Esophagus (tissue), 2 donors: ENCODE results near the gene COQ6. TPM values are rescaled to one million over a fixed set of nuclear protein-coding genes. Genes with fewer than 3 reads are reported as not detected.
"Not testable (repeated sequence)": the region's sequence is repeated elsewhere in the genome, so short reads cannot be mapped to it uniquely, and the experiment has no call there.

Source experiments
- H3K27ac ChIP-seq, 2 donors: one replicate each; pipeline ENCODE4 v1.5.1; 2013; ENCODE audit warnings: low read depth in 2 of 2, mild to moderate bottlenecking in 2 of 2, inconsistent platforms in 1 of 2, low read length in 1 of 2, moderate library complexity in 1 of 2
- H3K27me3 ChIP-seq, 2 donors: one replicate each; pipeline ENCODE4 v1.6.1; 2013; ENCODE audit warnings: low read length in 2 of 2, control low read depth in 1 of 2, mild to moderate bottlenecking in 1 of 2; ENCODE audit not compliant: insufficient read depth in 2 of 2, control insufficient read depth in 1 of 2
- H3K36me3 ChIP-seq, 2 donors: one replicate each; pipeline ENCODE4 v1.6.1; 2013; ENCODE audit warnings: low read length in 1 of 2; ENCODE audit not compliant: control insufficient read depth in 2 of 2, insufficient read depth in 2 of 2
- H3K4me1 ChIP-seq, 2 donors: one replicate each; pipeline ENCODE4 v1.6.1; 2013; ENCODE audit warnings: low read length in 1 of 2; ENCODE audit not compliant: control insufficient read depth in 2 of 2, insufficient read depth in 2 of 2
- H3K4me3 ChIP-seq, 2 donors: one replicate each; pipeline ENCODE4 v1.5.1; 2013; ENCODE audit warnings: low read length in 2 of 2, mild to moderate bottlenecking in 2 of 2, low read depth in 1 of 2, moderate library complexity in 1 of 2
- H3K9me3 ChIP-seq, 2 donors: one replicate each; pipeline ENCODE4 v1.6.1; 2013; ENCODE audit warnings: mild to moderate bottlenecking in 2 of 2, low read depth in 1 of 2, low read length in 1 of 2, moderate library complexity in 1 of 2; ENCODE audit not compliant: control insufficient read depth in 2 of 2, insufficient read depth in 1 of 2
- WGBS, 2 donors: extraction: QIAGEN DNeasy Blood & Tissue Kit; methylation state at CpG; one replicate each; pipeline ENCODE4 v1.1.7; 2013; 5-methylcytosine and 5-hydroxymethylcytosine counted together
- polyA plus RNA-seq, 2 donors: library from polyadenylated mRNA; stranded (reverse); fragments of 200-250 nt; gene quantifications; one replicate each; pipeline ENCODE4 v1.2.3, GENCODE V29; 2013
- donor health status: healthy with polysubstance abuse.
- donor health status: Bipolar disorder and iron deficiency.

The COQ6 gene
- polyA plus RNA-seq, 2 donors, result 11.2 to 16.4 TPM

GRCh38 chr14:73968885-73969284 is 18.8 kb downstream of the COQ6 start:
- H3K4me1 ChIP-seq, result no peaks in the 10 kb centered on the region
- H3K27me3 ChIP-seq, result no peaks in the 10 kb centered on the region
- no peak overlapping the region for H3K4me3 ChIP-seq
- H3K27ac ChIP-seq, result no peak overlapping the region
- H3K36me3 ChIP-seq, result peaks cover 0 to 15% of the 10 kb centered on the region in 2 donors
- WGBS, 2 donors, result 90 to 92% methylated on average over 2 of the region's 2 CpGs
- H3K9me3 ChIP-seq, result no peaks in the 10 kb centered on the region

- H3K4me3 ChIP-seq, result no peak overlapping the region
- no peaks in the 10 kb centered on the region for H3K9me3 ChIP-seq
- H3K36me3 ChIP-seq, result peaks cover 0 to 16% of the 10 kb centered on the region in 2 donors
- H3K4me1 ChIP-seq, result no peaks in the 10 kb centered on the region
- H3K27ac ChIP-seq, result no peak overlapping the region
- WGBS, 2 donors, result 76 to 78% methylated on average over 2 of the region's 2 CpGs
- no peaks in the 10 kb centered on the region for H3K27me3 ChIP-seq
These were observed 23.4 kb downstream of the COQ6 start for GRCh38 chr14:73973497-73973896.

- Histone ChIP-seq H3K27me3 (no peaks in the 10 kb centered on the region), H3K4me3 (no peak overlapping the region), H3K27ac (peak overlapping the region in 1 of 2 donors; percentile 26), H3K4me1 (no peaks in the 10 kb centered on the region), H3K36me3 (peaks cover 0 to 12% of the 10 kb centered on the region in 2 donors), H3K9me3 (no peaks in the 10 kb centered on the region)
- WGBS, 2 donors, result 71 to 79% methylated on average over 6 of the region's 6 CpGs
These were observed 26.0 kb downstream of the COQ6 start for GRCh38 chr14:73976125-73976524.

GRCh38 chr14:73977896-73978295 is 27.8 kb downstream of the COQ6 start:
- Histone ChIP-seq H3K4me3 (no peak overlapping the region), H3K27ac (no peak overlapping the region), H3K4me1 (no peaks in the 10 kb centered on the region), H3K36me3 (peaks cover 0 to 8% of the 10 kb centered on the region in 2 donors), H3K27me3 (no peaks in the 10 kb centered on the region), H3K9me3 (no peaks in the 10 kb centered on the region)
- WGBS, 2 donors, result 52 to 56% methylated on average over 4 of the region's 4 CpGs

- Histone ChIP-seq H3K4me1 (no peaks in the 10 kb centered on the region), H3K4me3 (no peak overlapping the region), H3K9me3 (no peaks in the 10 kb centered on the region), H3K27me3 (no peaks in the 10 kb centered on the region), H3K36me3 (peaks cover 0 to 2% of the 10 kb centered on the region in 2 donors), H3K27ac (peak overlapping the region in 1 of 2 donors; percentile 6)
- WGBS, 2 donors, result 72 to 80% methylated on average over 3 of the region's 3 CpGs
These were observed 38.0 kb downstream of the COQ6 start for GRCh38 chr14:73988065-73988464.

GRCh38 chr14:73988656-73989055 is 38.6 kb downstream of the COQ6 start:
- H3K9me3 ChIP-seq, H3K36me3 ChIP-seq, H3K4me3 ChIP-seq, H3K27me3 ChIP-seq, H3K27ac ChIP-seq, H3K4me1 ChIP-seq: not testable (repeated sequence)
- 79 to 88% methylated on average over 5 to 6 of the region's 7 CpGs for WGBS, 2 donors

- no peak overlapping the region for H3K4me3 ChIP-seq
- WGBS, 2 donors, result 47 to 73% methylated on average over 4 of the region's 4 CpGs
- no peaks in the 10 kb centered on the region for H3K9me3 ChIP-seq
- H3K36me3 ChIP-seq, result peaks cover 0 to 2% of the 10 kb centered on the region in 2 donors
- H3K27ac ChIP-seq, result no peak overlapping the region
- H3K27me3 ChIP-seq, result no peaks in the 10 kb centered on the region
- H3K4me1 ChIP-seq, result no peaks in the 10 kb centered on the region
These were observed 41.0 kb downstream of the COQ6 start for GRCh38 chr14:73991092-73991491.

GRCh38 chr14:73994926-73995325 is 44.8 kb downstream of the COQ6 start:
- not testable (repeated sequence) for H3K36me3 ChIP-seq, H3K9me3 ChIP-seq, H3K27ac ChIP-seq, H3K4me3 ChIP-seq, H3K4me1 ChIP-seq, H3K27me3 ChIP-seq
- WGBS, 2 donors, result 95% methylated on average over 7 of the region's 7 CpGs

- H3K27me3 ChIP-seq, result no peaks in the 10 kb centered on the region
- H3K4me1 ChIP-seq, result no peaks in the 10 kb centered on the region
- 81 to 93% methylated on average over 8 of the region's 8 CpGs for WGBS, 2 donors
- H3K9me3 ChIP-seq, result no peaks in the 10 kb centered on the region
- no peaks in the 10 kb centered on the region for H3K36me3 ChIP-seq
- H3K27ac ChIP-seq, result no peak overlapping the region
- no peak overlapping the region for H3K4me3 ChIP-seq
These were observed 45.9 kb downstream of the COQ6 start for GRCh38 chr14:73995977-73996378.

GRCh38 chr14:73996731-73997107 is 46.6 kb downstream of the COQ6 start:
- Histone ChIP-seq H3K4me3 (no peak overlapping the region), H3K27me3 (no peaks in the 10 kb centered on the region), H3K9me3 (no peaks in the 10 kb centered on the region), H3K36me3 (no peaks in the 10 kb centered on the region), H3K27ac (no peak overlapping the region), H3K4me1 (no peaks in the 10 kb centered on the region)
- 54 to 68% methylated on average over 2 of the region's 2 CpGs for WGBS, 2 donors
